Stomach (tissue), 4 donors: ENCODE data around the gene ZNF410.
"Not testable (repeated sequence)": the region's sequence is repeated elsewhere in the genome, so short reads cannot be mapped to it uniquely, and the experiment has no call there.

Experiments
- EP300 ChIP-seq: sonication (generic); formaldehyde crosslinking; IDR thresholded peaks from one replicate; pipeline ENCODE4 v1.6.1; 2017; ENCODE audit warnings: antibody characterized with exemption
- POLR2A ChIP-seq, 4 donors: fragments of 450-650 bp; IDR thresholded peaks; one replicate each; pipeline ENCODE4 v1.6.1; 2016; ENCODE audit warnings: antibody characterized with exemption in 4 of 4, control low read depth in 2 of 4, mild to moderate bottlenecking in 1 of 4, moderate library complexity in 1 of 4

DNA sequence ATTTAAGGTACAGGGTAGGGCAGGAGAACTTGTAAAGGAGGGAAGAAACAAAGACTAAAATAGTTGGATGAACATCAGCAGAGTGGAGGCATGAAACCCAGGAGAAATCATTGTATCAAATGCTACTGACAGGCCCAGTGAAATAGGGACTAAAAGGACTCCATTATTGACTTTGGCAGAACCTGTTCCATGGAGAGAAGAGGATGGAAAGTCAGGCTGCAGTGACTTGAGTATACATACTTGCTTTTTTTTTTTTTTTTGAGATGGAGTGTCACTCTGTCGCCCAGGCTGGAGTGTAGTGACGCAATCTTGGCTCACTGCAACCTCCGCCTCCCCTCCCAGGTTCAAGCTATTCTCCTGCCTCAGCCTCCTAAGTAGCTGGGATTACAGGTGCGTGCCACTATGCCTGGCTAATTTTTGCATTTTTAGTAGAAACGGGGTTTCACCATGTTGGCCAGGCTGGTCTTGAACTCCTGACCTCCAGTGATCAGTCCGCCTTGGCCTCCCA is 7.6 kb downstream of the ZNF410 start:
- TF ChIP-seq POLR2A (IDR thresholded peaks at IDR 0.05); EP300: not testable (repeated sequence)
